T47D (cell line): Measurements from ENCODE around the gene OSCAR.
"Not testable (repeated sequence)": the region's sequence is repeated elsewhere in the genome, so short reads cannot be mapped to it uniquely, and the experiment has no call there.

Experiments used
- DNase-seq, 2 experiments: peaks; one replicate each; pipeline versions ENCODE4 v3.0.0 to v3.0.0-alpha.2; 2011 to 2012; ENCODE audit warnings: low read depth in 1 of 2, low spot score in 1 of 2
- JUND ChIP-seq: IDR thresholded peaks from 2 replicates; pipeline ENCODE4 v1.6.1; 2012; ENCODE audit warnings: low read depth
- in situ Hi-C: cut with HindIII; loops from 2 replicates; pipeline ENCODE4 v1.10.0; 2016; ENCODE audit warnings: low sequenced_read_pairs, low pct_unique_long_range_greater_than_20kb

Gene OSCAR

GRCh38 chr19:54115109-54116063 lies 14.8 kb upstream of the OSCAR start, which contains the start of the genes PRPF31 and TFPT:
Gene PRPF31 (plus strand): TSS chr19:54115754. CDS start chr19:54118279, 2,525 bp downstream.
Gene TFPT (minus strand): TSS chr19:54115657. CDS start chr19:54115269, 388 bp downstream.
- peak; percentile 89 to 98 for DNase-seq
- TF ChIP-seq JUND: no peak
- in situ Hi-C loops: no loop called here

DNA sequence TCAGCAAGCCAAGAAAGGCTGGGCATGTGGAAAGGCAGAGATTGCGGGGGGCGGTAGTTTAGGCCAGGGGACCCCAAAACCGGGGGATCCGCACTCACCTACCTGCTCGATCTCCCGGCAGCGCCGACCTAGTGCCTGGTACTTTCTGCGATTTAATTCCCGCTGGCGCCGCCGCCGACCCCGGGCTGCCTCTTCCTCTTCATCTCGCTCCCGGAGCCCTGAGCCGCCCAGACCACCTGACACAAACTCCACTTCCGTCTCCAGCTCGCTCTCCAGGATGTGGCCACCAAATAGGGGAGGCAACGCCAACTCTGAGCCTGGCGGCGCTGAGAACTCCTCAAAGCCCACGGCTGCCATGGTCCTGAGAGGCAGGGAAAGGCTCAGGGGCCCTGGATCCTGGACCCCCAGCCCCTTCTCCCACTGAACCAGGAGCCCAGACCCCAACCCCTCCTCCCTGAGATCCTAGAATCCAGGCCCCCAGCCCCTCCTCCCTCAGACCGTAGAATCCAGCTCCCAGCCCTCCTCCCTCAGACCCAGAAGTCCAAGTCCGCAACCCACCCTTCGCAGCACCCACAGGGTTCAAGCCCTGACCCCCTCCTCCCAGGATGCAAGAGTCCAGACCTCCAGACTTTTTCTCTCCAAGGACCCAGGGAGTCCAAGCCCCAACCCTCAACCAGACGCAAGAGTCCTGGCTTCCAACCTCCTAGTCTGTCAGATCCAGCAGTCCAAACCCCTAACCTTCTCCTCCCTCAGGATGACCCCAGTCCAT lies 13.9 kb upstream of the OSCAR start:
- no peak for TF ChIP-seq JUND
- peak; percentile 29 to 52 for DNase-seq
- in situ Hi-C loops: no loop called here

DNA sequence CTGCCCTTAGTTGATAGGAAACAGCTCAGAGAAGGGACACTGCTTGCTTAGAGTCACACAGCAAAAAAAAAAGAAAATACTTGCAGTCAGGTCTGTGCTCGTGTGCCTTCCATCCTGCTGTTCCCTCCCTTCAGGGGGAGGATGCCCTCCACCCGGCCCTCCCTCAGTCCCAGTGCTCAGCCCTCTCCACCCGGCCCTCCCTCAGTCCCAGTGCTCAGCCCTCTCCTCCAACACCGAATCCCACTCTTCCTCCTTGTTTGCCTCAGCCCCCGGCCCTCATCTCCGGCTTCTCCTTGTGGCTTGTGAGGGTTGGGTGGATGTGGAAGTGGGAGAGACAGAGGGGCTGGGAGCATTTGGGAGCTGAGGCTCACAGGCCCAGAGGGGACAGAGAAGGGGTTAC lies 9.0 kb upstream of the OSCAR start:
- TF ChIP-seq JUND: no peak
- in situ Hi-C loops: no loop called here
- DNase-seq: no peak

DNA sequence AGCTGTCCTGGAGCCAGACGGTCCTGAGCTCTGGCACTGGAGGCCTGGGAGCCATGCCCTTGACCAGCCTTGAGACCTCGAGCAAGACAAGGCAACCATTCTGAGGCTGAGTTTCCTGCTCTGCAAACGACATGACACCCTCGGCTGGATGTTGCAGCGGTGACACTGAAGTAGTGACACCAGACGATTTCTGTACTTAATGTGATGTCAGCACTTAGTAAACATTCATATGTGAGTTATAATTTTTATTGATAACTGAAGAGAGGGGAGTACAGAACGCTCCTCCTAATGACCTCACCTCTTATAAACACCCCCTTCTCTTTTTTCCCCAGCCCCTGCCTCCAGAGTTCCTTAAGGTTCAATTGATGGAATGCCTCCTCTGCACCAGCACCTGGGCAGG lies 7.9 kb upstream of the OSCAR start:
- no peak for DNase-seq
- in situ Hi-C loops: no loop called here
- TF ChIP-seq JUND: no peak

DNA sequence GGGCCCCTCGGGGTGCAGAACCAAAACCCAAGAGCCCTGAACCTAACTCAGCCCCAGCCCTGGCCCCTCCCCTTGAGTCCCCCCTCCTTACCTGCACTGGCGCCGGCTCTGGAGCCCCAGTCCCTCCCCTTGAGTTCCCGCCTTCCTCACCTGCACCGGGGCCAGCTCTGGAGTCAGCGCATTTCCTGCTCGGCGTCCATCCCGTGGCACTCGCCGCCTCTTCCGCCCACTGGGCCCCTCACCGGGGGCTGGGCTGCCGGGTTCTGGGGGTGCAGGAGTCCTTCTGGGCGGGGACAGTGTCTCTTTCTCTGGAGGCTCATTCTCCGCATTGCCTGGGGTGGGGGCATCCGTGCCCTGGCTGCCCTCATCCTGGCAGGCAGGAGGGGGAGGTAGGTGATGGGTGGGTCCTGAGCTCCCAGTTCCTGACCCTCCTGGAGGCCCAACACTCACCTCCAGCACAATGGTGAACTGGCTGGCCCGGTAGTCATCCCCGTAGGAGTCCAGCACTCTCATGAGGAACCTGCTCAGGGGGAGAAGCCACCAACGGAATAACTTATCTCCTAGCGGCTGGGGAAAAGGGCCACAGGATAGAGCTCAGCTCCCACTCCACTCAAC lies 7.4 kb upstream of the OSCAR start:
- no peak for TF ChIP-seq JUND
- in situ Hi-C loops: no loop called here
- no peak for DNase-seq

DNA sequence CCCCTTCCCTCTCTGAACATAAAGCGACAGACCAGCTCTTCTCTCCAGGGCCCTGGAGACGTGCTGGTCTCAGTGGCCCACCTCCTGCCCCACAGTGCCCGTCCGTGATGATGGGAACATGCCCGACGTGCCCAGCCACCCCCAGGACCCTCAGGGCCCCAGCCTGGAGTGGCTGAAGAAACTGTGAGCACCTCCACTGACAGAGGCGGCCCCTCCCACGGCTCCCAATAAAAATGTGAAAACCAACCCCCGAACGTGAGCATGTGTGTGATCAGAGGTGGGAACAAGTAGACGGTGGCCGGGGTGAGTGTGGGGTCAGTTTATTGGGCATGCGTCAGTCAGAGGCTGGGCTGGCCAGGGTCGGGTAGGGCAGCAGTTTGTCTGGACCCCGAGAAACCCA lies 6.1 kb upstream of the OSCAR start:
- no peak for DNase-seq
- TF ChIP-seq JUND: no peak
- in situ Hi-C loops: no loop called here

DNA sequence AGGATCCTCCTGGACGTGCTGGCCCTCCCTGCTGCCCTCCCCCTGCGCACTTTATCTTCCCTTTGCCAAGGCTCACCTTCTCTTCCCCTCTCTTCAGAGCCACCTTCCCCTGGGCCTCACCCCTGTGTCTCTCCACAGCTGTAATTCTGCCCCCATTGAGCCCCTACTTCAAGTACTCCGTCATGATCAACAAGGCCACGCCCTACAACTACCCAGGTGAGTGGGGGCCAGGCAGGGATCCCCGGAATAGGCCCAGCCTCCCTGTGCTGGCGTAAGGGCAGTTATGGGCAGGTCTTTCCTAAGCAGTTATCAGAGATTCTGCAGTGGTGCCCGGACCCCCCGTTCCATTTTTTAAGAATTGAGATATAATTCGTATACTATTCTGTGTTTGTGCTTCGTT lies 5.2 kb upstream of the OSCAR start:
- in situ Hi-C loops: no loop called here
- no peak for TF ChIP-seq JUND
- no peak for DNase-seq

GRCh38 chr19:54104998-54105715 lies 4.6 kb upstream of the OSCAR start:
- in situ Hi-C loops: no loop called here
- DNase-seq: no peak
- no peak for TF ChIP-seq JUND

DNA sequence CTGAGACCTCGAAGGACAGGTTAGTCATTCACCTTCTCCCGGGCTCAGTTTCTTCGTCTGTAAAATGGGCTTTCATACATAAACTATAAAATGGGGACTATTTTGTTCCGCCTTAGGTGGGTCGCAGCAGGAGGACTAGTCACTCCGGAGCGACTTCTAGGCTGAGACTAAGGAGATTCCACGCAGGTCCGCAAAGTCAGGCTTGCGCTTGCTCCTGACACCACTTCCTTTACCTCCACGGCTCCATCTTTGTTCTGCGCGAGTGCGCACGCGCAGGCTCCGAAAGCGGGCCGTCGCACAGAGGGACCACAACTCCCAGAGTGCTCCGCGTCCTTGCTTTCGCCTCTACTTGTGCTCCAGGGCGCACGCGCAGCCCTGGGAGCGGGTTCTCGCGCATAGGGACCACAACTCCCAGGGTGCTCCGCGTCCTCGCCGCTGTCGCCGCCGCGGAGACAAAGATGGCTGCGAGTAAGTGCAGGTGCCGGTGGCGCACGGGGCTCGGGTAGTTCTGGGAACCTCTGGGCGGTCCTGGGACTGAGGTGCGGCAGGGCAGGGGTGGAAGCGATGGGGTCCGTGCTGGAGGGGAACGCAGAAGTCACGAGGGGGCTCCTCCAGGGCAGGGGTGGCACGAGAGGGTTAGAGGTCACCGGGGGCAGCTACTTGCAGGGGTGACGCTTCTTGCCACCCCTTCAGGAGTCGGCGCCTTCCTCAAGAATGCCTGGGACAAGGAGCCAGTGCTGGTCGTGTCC lies 2.0 kb upstream of the OSCAR start, which contains the start of gene NDUFA3:
TSS of gene NDUFA3 (plus strand) at position 435 of the 749 bp plus-strand sequence. CDS start at position 459, 24 bp downstream.
- TF ChIP-seq JUND: no peak
- in situ Hi-C loops: no loop called here

GRCh38 chr19:54099903-54100255 lies 724 bp downstream of the OSCAR start:
- in situ Hi-C loops: not testable (repeated sequence)

More for the DNA sequence above, 2.0 kb upstream of the OSCAR start, which contains the start of gene NDUFA3:
- DNase-seq: peak; percentile 97 to 98

GRCh38 chr19:54099190-54099902 lies 1.3 kb downstream of the OSCAR start:
- no peak for TF ChIP-seq JUND
- DNase-seq: no peak
- in situ Hi-C loops: no loop called here

More at GRCh38 chr19:54099903-54100255, 724 bp downstream of the OSCAR start:
- not testable (repeated sequence) for DNase-seq
